ENCODE data around the gene CLDN34. TPM values are rescaled to one million over a fixed set of nuclear protein-coding genes. Genes with fewer than 3 reads are reported as not detected.

CLDN34 gene
- total and polyA plus RNA-seq, 2 experiments from 2014 or later = not detected

DNA sequence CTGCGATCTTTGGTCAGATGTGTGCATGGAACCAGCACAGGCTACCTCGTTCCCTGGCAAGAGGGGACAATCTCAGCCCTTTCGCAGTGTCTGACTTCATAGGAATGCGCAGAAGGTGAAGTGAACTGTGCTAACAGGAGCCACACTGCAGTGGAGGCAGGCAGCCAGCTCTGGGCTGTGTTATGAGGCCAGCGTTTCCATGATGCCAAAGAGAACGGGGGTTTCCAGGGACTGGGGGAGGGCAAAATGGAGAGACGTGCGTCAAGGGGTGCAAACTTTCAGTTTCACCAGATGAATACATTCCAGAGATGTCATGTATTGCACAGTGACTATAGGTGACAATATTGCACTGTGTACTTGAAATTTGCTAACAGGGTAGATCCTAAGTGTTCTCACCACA, 30.4 kb downstream of the CLDN34 start:
- Mint-ChIP-seq H3K4me1 (no peaks in the 10 kb centered on the region), H3K9me3 (peaks cover 6% of the 10 kb centered on the region; the same call in 2 of the 3 replicates), H3K27ac (no peak overlapping the region), H3K4me3 (no peak overlapping the region), H3K27me3 (ENCODE audit: insufficient read depth, low read depth, poor library complexity) (no peaks in the 10 kb centered on the region), H3K36me3 (ENCODE audit: low read depth) (no peaks in the 10 kb centered on the region; the same call in 2 of the 3 replicates)
- Histone ChIP-seq H3K79me2 (replicated peaks; ENCODE audit: insufficient read depth) (no peaks in the 10 kb centered on the region), H4K20me1 (replicated peaks; ENCODE audit: insufficient read depth) (no peaks in the 10 kb centered on the region), H2AFZ (no peak overlapping the region), H3F3A (replicated peaks; ENCODE audit: low read depth) (no peaks in the 10 kb centered on the region), H3K4me2 (no peak overlapping the region), H3K36me3 (ENCODE audit: insufficient read depth) (no peaks in the 10 kb centered on the region), H3K9me2 (ENCODE audit: insufficient read depth) (no peaks in the 10 kb centered on the region), H3K27ac (ENCODE audit: low read depth) (no peak overlapping the region), H3K4me3 (no peak overlapping the region), H3K27me3 (ENCODE audit: insufficient read depth) (no peaks in the 10 kb centered on the region), H3K4me1 (ENCODE audit: insufficient read depth) (no peaks in the 10 kb centered on the region)
- ATAC-seq (no peak), DNase-seq (ENCODE audit: low spot score) (no peak)
- TF ChIP-seq ZNF331 (CRISPR knock-in tag; IDR thresholded peaks at IDR 0.05; ENCODE audit: low read depth) (no peak), EZH2 (IDR thresholded peaks at IDR 0.05; ENCODE audit: low read depth, unreplicated experiment) (no peak), STAT1 (IDR thresholded peaks at IDR 0.05; ENCODE audit: unreplicated experiment) (no peak), EZH2phosphoT487 (IDR thresholded peaks at IDR 0.05; ENCODE audit: unreplicated experiment) (no peak)
- TF ChIP-seq, protein P1, sequence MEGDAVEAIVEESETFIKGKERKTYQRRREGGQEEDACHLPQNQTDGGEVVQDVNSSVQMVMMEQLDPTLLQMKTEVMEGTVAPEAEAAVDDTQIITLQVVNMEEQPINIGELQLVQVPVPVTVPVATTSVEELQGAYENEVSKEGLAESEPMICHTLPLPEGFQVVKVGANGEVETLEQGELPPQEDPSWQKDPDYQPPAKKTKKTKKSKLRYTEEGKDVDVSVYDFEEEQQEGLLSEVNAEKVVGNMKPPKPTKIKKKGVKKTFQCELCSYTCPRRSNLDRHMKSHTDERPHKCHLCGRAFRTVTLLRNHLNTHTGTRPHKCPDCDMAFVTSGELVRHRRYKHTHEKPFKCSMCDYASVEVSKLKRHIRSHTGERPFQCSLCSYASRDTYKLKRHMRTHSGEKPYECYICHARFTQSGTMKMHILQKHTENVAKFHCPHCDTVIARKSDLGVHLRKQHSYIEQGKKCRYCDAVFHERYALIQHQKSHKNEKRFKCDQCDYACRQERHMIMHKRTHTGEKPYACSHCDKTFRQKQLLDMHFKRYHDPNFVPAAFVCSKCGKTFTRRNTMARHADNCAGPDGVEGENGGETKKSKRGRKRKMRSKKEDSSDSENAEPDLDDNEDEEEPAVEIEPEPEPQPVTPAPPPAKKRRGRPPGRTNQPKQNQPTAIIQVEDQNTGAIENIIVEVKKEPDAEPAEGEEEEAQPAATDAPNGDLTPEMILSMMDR (conservative IDR thresholded peaks at IDR 0.05; ENCODE audit: low read depth in 2 of 2) = no peak
- TF ChIP-seq, protein P2, sequence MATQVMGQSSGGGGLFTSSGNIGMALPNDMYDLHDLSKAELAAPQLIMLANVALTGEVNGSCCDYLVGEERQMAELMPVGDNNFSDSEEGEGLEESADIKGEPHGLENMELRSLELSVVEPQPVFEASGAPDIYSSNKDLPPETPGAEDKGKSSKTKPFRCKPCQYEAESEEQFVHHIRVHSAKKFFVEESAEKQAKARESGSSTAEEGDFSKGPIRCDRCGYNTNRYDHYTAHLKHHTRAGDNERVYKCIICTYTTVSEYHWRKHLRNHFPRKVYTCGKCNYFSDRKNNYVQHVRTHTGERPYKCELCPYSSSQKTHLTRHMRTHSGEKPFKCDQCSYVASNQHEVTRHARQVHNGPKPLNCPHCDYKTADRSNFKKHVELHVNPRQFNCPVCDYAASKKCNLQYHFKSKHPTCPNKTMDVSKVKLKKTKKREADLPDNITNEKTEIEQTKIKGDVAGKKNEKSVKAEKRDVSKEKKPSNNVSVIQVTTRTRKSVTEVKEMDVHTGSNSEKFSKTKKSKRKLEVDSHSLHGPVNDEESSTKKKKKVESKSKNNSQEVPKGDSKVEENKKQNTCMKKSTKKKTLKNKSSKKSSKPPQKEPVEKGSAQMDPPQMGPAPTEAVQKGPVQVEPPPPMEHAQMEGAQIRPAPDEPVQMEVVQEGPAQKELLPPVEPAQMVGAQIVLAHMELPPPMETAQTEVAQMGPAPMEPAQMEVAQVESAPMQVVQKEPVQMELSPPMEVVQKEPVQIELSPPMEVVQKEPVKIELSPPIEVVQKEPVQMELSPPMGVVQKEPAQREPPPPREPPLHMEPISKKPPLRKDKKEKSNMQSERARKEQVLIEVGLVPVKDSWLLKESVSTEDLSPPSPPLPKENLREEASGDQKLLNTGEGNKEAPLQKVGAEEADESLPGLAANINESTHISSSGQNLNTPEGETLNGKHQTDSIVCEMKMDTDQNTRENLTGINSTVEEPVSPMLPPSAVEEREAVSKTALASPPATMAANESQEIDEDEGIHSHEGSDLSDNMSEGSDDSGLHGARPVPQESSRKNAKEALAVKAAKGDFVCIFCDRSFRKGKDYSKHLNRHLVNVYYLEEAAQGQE (IDR thresholded peaks at IDR 0.05; ENCODE audit: unreplicated experiment) = no peak
- TF ChIP-seq, protein P3, sequence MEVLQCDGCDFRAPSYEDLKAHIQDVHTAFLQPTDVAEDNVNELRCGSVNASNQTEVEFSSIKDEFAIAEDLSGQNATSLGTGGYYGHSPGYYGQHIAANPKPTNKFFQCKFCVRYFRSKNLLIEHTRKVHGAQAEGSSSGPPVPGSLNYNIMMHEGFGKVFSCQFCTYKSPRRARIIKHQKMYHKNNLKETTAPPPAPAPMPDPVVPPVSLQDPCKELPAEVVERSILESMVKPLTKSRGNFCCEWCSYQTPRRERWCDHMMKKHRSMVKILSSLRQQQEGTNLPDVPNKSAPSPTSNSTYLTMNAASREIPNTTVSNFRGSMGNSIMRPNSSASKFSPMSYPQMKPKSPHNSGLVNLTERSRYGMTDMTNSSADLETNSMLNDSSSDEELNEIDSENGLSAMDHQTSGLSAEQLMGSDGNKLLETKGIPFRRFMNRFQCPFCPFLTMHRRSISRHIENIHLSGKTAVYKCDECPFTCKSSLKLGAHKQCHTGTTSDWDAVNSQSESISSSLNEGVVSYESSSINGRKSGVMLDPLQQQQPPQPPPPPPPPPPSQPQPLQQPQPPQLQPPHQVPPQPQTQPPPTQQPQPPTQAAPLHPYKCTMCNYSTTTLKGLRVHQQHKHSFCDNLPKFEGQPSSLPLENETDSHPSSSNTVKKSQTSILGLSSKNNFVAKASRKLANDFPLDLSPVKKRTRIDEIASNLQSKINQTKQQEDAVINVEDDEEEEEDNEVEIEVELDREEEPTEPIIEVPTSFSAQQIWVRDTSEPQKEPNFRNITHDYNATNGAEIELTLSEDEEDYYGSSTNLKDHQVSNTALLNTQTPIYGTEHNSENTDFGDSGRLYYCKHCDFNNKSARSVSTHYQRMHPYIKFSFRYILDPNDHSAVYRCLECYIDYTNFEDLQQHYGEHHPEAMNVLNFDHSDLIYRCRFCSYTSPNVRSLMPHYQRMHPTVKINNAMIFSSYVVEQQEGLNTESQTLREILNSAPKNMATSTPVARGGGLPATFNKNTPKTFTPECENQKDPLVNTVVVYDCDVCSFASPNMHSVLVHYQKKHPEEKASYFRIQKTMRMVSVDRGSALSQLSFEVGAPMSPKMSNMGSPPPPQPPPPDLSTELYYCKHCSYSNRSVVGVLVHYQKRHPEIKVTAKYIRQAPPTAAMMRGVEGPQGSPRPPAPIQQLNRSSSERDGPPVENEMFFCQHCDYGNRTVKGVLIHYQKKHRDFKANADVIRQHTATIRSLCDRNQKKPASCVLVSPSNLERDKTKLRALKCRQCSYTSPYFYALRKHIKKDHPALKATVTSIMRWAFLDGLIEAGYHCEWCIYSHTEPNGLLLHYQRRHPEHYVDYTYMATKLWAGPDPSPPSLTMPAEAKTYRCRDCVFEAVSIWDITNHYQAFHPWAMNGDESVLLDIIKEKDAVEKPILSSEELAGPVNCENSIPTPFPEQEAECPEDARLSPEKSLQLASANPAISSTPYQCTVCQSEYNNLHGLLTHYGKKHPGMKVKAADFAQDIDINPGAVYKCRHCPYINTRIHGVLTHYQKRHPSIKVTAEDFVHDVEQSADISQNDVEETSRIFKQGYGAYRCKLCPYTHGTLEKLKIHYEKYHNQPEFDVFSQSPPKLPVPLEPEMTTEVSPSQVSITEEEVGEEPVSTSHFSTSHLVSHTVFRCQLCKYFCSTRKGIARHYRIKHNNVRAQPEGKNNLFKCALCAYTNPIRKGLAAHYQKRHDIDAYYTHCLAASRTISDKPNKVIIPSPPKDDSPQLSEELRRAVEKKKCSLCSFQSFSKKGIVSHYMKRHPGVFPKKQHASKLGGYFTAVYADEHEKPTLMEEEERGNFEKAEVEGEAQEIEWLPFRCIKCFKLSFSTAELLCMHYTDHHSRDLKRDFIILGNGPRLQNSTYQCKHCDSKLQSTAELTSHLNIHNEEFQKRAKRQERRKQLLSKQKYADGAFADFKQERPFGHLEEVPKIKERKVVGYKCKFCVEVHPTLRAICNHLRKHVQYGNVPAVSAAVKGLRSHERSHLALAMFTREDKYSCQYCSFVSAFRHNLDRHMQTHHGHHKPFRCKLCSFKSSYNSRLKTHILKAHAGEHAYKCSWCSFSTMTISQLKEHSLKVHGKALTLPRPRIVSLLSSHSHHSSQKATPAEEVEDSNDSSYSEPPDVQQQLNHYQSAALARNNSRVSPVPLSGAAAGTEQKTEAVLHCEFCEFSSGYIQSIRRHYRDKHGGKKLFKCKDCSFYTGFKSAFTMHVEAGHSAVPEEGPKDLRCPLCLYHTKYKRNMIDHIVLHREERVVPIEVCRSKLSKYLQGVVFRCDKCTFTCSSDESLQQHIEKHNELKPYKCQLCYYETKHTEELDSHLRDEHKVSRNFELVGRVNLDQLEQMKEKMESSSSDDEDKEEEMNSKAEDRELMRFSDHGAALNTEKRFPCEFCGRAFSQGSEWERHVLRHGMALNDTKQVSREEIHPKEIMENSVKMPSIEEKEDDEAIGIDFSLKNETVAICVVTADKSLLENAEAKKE (CRISPR knock-in tag; IDR thresholded peaks at IDR 0.05) = no peak
